Uterus (tissue), 4 donors: ENCODE data around the gene ABCB10. TPM values are rescaled to one million over a fixed set of nuclear protein-coding genes. Genes with fewer than 3 reads are reported as not detected.

Experiments
- DNase-seq, 2 donors: peaks; one replicate each; pipeline ENCODE4 v3.0.0-alpha.2; 2019 to 2020
- H3K27ac ChIP-seq, 2 donors: fragments of 200-600 bp; sonication (generic); 1 replicate in 1 of 2; 2 replicates in 1 of 2; pipeline ENCODE4 v1.5.1; 2016 to 2018
- H3K27me3 ChIP-seq, 2 donors: fragments of 200-600 bp; sonication (generic); one replicate each; pipeline ENCODE4 v1.5.1; 2018 to 2019; ENCODE audit warnings: control low read depth in 1 of 2
- H3K36me3 ChIP-seq, 2 donors: fragments of 200-600 bp; sonication (generic); one replicate each; pipeline ENCODE4 v1.5.1; 2019; ENCODE audit warnings: control low read depth in 1 of 2
- H3K4me1 ChIP-seq, 2 donors: fragments of 200-600 bp; sonication (generic); one replicate each; pipeline ENCODE4 v1.5.1; 2018 to 2019; ENCODE audit warnings: control low read depth in 1 of 2
- H3K4me3 ChIP-seq, 2 donors: fragments of 200-600 bp; sonication (generic); 1 replicate in 1 of 2; 2 replicates in 1 of 2; pipeline ENCODE4 v1.5.1; 2018 to 2019; ENCODE audit warnings: mild to moderate bottlenecking in 1 of 2
- H3K9me3 ChIP-seq, 2 donors: fragments of 200-600 bp; sonication (generic); one replicate each; pipeline ENCODE4 v1.5.1; 2019; ENCODE audit warnings: control low read depth in 1 of 2
- CTCF ChIP-seq, 4 experiments: fragments of 200-600 bp in 2 of 4; fragments of 450-650 bp in 2 of 4; sonication (generic) in 2 of 4; IDR thresholded peaks; one replicate each; pipeline ENCODE4 v1.5.1; 2016 to 2019; ENCODE audit warnings: antibody characterized with exemption in 4 of 4, mild to moderate bottlenecking in 2 of 4, moderate library complexity in 1 of 4
- POLR2A ChIP-seq, 2 donors: fragments of 450-650 bp; IDR thresholded peaks; one replicate each; pipeline ENCODE4 v1.6.1; 2016; ENCODE audit warnings: antibody characterized with exemption in 2 of 2, mild to moderate bottlenecking in 1 of 2, moderate library complexity in 1 of 2
- intact Hi-C: fragments of 100-400 bp; cut with DNase I; formaldehyde crosslinking; loops from one replicate; pipeline ENCODE4 v1.15.1; 2023; ENCODE audit warnings: low total_unique reads
- total RNA-seq, 4 donors: library from RNA; depleted of rRNA in 3 of 4; stranded (reverse); fragments of >200 nt in 3 of 4; gene quantifications; one replicate each; pipeline versions ENCODE4 v1.1.0 to v1.2.4, GENCODE V29; 2014 to 2023
- donor health status: DM: yes; HTN: yes; CAD: no.

ABCB10 gene
- total RNA-seq, 4 donors from 2014 or later: 4.7 to 26.8 (median 15.4) TPM

- Histone ChIP-seq H3K4me3 (peak overlapping the region; percentile 42 to 61), H3K27ac (peak overlapping the region; percentile 82 to 86), H3K27me3 (no peaks in the 10 kb centered on the region), H3K36me3 (no peaks in the 10 kb centered on the region), H3K9me3 (no peaks in the 10 kb centered on the region), H3K4me1 (peaks cover 0 to 9% of the 10 kb centered on the region in 2 donors)
- intact Hi-C loops: loop anchor here (5.0 kb wide), 1 partner anchor 70 kb away; the partner anchor contains the start of genes TAF5L and URB2
- TF ChIP-seq POLR2A (IDR thresholded peaks at IDR 0.05) (no peak), CTCF (IDR thresholded peaks at IDR 0.05) (no peak)
- no peak for DNase-seq
These were observed 1.2 kb downstream of the ABCB10 start for GRCh38 chr1:229557200-229557850.

- TF ChIP-seq CTCF (IDR thresholded peaks at IDR 0.05): no peak
- no peak for TF ChIP-seq POLR2A (IDR thresholded peaks at IDR 0.05)
- Histone ChIP-seq H3K27ac (no peak overlapping the region), H3K4me3 (no peak overlapping the region), H3K4me1 (peaks cover 0 to 9% of the 10 kb centered on the region in 2 donors), H3K9me3 (no peaks in the 10 kb centered on the region), H3K36me3 (no peaks in the 10 kb centered on the region), H3K27me3 (no peaks in the 10 kb centered on the region)
- intact Hi-C loops: loop anchor here (5.0 kb wide), 1 partner anchor 72 kb away; the partner anchor contains the start of genes TAF5L and URB2
- no peak for DNase-seq
These were observed 3.5 kb downstream of the ABCB10 start for GRCh38 chr1:229554886-229555621.

GRCh38 chr1:229553621-229554130 lies 4.8 kb downstream of the ABCB10 start:
- Histone ChIP-seq H3K27me3 (no peaks in the 10 kb centered on the region), H3K4me1 (peaks cover 0 to 9% of the 10 kb centered on the region in 2 donors), H3K4me3 (no peak overlapping the region), H3K36me3 (no peaks in the 10 kb centered on the region), H3K27ac (no peak overlapping the region), H3K9me3 (no peaks in the 10 kb centered on the region)
- TF ChIP-seq POLR2A (IDR thresholded peaks at IDR 0.05) (no peak), CTCF (IDR thresholded peaks at IDR 0.05) (no peak)
- intact Hi-C loops: no loop called here
- DNase-seq: no peak

GRCh38 chr1:229552732-229553131 lies 5.8 kb downstream of the ABCB10 start:
- Histone ChIP-seq H3K27me3 (no peaks in the 10 kb centered on the region), H3K4me1 (peaks cover 0 to 9% of the 10 kb centered on the region in 2 donors), H3K27ac (no peak overlapping the region), H3K36me3 (no peaks in the 10 kb centered on the region), H3K4me3 (no peak overlapping the region), H3K9me3 (no peaks in the 10 kb centered on the region)
- DNase-seq: no peak
- intact Hi-C loops: no loop called here
- TF ChIP-seq CTCF (IDR thresholded peaks at IDR 0.05) (no peak), POLR2A (IDR thresholded peaks at IDR 0.05) (no peak)
